Measurements from ENCODE around the gene DDR1.
"Not testable (repeated sequence)": the region's sequence is repeated elsewhere in the genome, so short reads cannot be mapped to it uniquely, and the experiment has no call there.

Gene DDR1

DNA sequence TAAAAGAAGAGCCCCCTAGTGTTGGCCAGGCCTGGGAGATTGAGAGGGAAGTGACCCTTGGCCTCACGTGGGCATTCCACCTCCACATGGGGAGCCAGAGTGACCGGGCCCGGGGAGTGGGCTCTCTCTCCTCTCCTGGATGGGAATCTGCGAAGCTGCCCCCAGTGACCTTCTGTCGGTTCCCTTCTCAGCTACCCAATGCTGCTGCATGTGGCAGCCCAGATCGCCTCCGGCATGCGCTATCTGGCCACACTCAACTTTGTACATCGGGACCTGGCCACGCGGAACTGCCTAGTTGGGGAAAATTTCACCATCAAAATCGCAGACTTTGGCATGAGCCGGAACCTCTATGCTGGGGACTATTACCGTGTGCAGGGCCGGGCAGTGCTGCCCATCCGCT, 13.6 kb downstream of the DDR1 start:
- Histone ChIP-seq H3K27ac (ENCODE audit: low read length) (no peak overlapping the region), H3K4me1 (ENCODE audit: control insufficient read depth, insufficient read depth, low read length) (no peaks in the 10 kb centered on the region), H3K9ac (ENCODE audit: low read length in 2 of 2) (no peak overlapping the region), H3K9me3 (ENCODE audit: control insufficient read depth in 2 of 2, low read length in 2 of 2) (no peaks in the 10 kb centered on the region), H3K4me3 (ENCODE audit: low read length in 2 of 2) (no peak overlapping the region), H3K36me3 (ENCODE audit: control insufficient read depth in 2 of 2, insufficient read depth in 2 of 2, low read length in 2 of 2) (peaks cover 59 to 63% of the 10 kb centered on the region in 2 donors), H3K27me3 (ENCODE audit: control insufficient read depth in 1 of 2, insufficient read depth in 2 of 2, low read length in 2 of 2) (no peaks in the 10 kb centered on the region)

DNA sequence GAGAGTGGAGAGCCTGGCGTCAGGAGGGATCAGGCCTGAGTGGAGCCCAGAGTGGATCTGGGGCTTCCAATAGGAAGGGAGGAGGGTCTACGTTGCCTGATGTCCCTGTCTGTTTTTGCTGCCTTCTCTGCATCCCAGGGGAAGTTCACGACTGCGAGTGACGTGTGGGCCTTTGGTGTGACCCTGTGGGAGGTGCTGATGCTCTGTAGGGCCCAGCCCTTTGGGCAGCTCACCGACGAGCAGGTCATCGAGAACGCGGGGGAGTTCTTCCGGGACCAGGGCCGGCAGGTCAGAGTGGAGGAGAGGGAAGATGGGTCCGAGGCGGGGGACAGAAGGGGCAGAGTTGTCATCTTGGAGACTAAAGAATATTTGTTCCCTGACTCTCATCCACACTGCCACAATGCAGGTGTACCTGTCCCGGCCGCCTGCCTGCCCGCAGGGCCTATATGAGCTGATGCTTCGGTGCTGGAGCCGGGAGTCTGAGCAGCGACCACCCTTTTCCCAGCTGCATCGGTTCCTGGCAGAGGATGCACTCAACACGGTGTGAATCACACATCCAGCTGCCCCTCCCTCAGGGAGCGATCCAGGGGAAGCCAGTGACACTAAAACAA, 14.5 kb downstream of the DDR1 start:
- H3K27me3 ChIP-seq (ENCODE audit: control insufficient read depth in 1 of 2, insufficient read depth in 2 of 2, low read length in 2 of 2), result no peaks in the 10 kb centered on the region
- H3K36me3 ChIP-seq (ENCODE audit: control insufficient read depth in 2 of 2, insufficient read depth in 2 of 2, low read length in 2 of 2), result peaks cover 50 to 54% of the 10 kb centered on the region in 2 donors
- H3K4me1 ChIP-seq (ENCODE audit: control insufficient read depth, insufficient read depth, low read length), result no peaks in the 10 kb centered on the region
- no peak overlapping the region for H3K27ac ChIP-seq (ENCODE audit: low read length)
- no peak overlapping the region for H3K9ac ChIP-seq (ENCODE audit: low read length in 2 of 2)
- H3K4me3 ChIP-seq (ENCODE audit: low read length in 2 of 2), result no peak overlapping the region
- no peaks in the 10 kb centered on the region for H3K9me3 ChIP-seq (ENCODE audit: control insufficient read depth in 2 of 2, low read length in 2 of 2)

- no peak overlapping the region for H3K4me3 ChIP-seq (ENCODE audit: low read length in 2 of 2)
- no peaks in the 10 kb centered on the region for H3K4me1 ChIP-seq (ENCODE audit: control insufficient read depth, insufficient read depth, low read length)
- H3K27ac ChIP-seq (ENCODE audit: low read length), result no peak overlapping the region
- peaks cover 32 to 36% of the 10 kb centered on the region in 2 donors for H3K36me3 ChIP-seq (ENCODE audit: control insufficient read depth in 2 of 2, insufficient read depth in 2 of 2, low read length in 2 of 2)
- H3K27me3 ChIP-seq (ENCODE audit: control insufficient read depth in 1 of 2, insufficient read depth in 2 of 2, low read length in 2 of 2), result no peaks in the 10 kb centered on the region
- no peak overlapping the region for H3K9ac ChIP-seq (ENCODE audit: low read length in 2 of 2)
- H3K9me3 ChIP-seq (ENCODE audit: control insufficient read depth in 2 of 2, low read length in 2 of 2), result no peaks in the 10 kb centered on the region
Observed at GRCh38 chr6:30900863-30901417, 16.6 kb downstream of the DDR1 start.

- no peak overlapping the region for H3K27ac ChIP-seq (ENCODE audit: low read length)
- no peak overlapping the region for H3K4me3 ChIP-seq (ENCODE audit: low read length in 2 of 2)
- H3K9ac ChIP-seq (ENCODE audit: low read length in 2 of 2), result no peak overlapping the region
- H3K9me3 ChIP-seq (ENCODE audit: control insufficient read depth in 2 of 2, low read length in 2 of 2), result no peaks in the 10 kb centered on the region
- H3K36me3 ChIP-seq (ENCODE audit: control insufficient read depth in 2 of 2, insufficient read depth in 2 of 2, low read length in 2 of 2), result peaks cover 28 to 32% of the 10 kb centered on the region in 2 donors
- no peaks in the 10 kb centered on the region for H3K4me1 ChIP-seq (ENCODE audit: control insufficient read depth, insufficient read depth, low read length)
- no peaks in the 10 kb centered on the region for H3K27me3 ChIP-seq (ENCODE audit: control insufficient read depth in 1 of 2, insufficient read depth in 2 of 2, low read length in 2 of 2)
Observed at GRCh38 chr6:30901436-30901835, 17.1 kb downstream of the DDR1 start.

DNA sequence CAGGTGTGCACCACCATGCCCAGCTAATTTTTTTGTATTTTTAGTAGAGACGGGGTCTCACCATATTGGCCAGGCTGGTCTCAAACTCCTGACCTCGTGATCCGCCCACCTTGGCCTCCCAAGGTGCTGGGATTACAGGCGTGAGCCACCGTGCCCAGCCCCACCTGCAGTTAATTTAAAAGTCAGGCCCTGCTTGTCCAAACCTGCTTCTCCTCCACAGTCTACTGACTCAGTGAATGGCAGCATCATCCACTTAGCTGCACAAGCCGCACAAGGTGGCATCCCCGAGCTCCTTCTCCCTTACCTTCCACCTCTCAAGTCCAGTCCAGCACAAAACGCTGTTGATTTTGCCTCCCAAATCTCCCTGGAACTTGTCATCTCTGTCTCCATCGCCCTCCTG, 17.9 kb downstream of the DDR1 start:
- not testable (repeated sequence) for H3K9ac ChIP-seq (ENCODE audit: low read length in 2 of 2); H3K27ac ChIP-seq (ENCODE audit: low read length)

GRCh38 chr6:30902709-30903108, 18.4 kb downstream of the DDR1 start:
- Histone ChIP-seq H3K4me1 (ENCODE audit: control insufficient read depth, insufficient read depth, low read length) (no peaks in the 10 kb centered on the region), H3K9me3 (ENCODE audit: control insufficient read depth in 2 of 2, low read length in 2 of 2) (no peaks in the 10 kb centered on the region), H3K27ac (ENCODE audit: low read length) (no peak overlapping the region), H3K4me3 (ENCODE audit: low read length in 2 of 2) (no peak overlapping the region), H3K27me3 (ENCODE audit: control insufficient read depth in 1 of 2, insufficient read depth in 2 of 2, low read length in 2 of 2) (no peaks in the 10 kb centered on the region), H3K9ac (ENCODE audit: low read length in 2 of 2) (no peak overlapping the region), H3K36me3 (ENCODE audit: control insufficient read depth in 2 of 2, insufficient read depth in 2 of 2, low read length in 2 of 2) (peaks cover 17 to 23% of the 10 kb centered on the region in 2 donors)

More for the DNA sequence above, 17.9 kb downstream of the DDR1 start:
- H3K4me3 ChIP-seq (ENCODE audit: low read length in 2 of 2); H3K27me3 ChIP-seq (ENCODE audit: control insufficient read depth in 1 of 2, insufficient read depth in 2 of 2, low read length in 2 of 2); H3K4me1 ChIP-seq (ENCODE audit: control insufficient read depth, insufficient read depth, low read length); H3K9me3 ChIP-seq (ENCODE audit: control insufficient read depth in 2 of 2, low read length in 2 of 2): not testable (repeated sequence)
- H3K36me3 ChIP-seq (ENCODE audit: control insufficient read depth in 2 of 2, insufficient read depth in 2 of 2, low read length in 2 of 2), result peaks cover 22 to 28% of the 10 kb centered on the region in 2 donors

DNA sequence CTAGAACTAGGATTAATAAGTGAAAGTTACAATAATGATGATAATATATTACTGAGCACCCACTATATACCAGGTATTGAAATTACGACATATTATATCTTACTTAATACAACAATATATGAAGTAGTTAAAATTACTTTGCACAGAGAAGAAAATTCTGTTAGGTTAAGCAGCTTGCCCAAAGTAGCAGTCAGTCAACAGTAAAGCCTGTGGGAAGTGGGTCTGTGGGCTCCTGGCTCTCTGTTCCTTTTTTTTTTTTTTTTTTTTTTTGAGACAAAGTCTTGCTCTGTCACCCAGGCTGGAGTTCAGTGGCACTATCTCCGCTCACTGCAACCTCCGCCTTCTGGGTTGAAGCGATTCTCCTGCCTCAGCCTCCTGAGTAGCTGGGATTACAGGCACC, 18.9 kb downstream of the DDR1 start:
- no peaks in the 10 kb centered on the region for H3K4me1 ChIP-seq (ENCODE audit: control insufficient read depth, insufficient read depth, low read length)
- no peak overlapping the region for H3K9ac ChIP-seq (ENCODE audit: low read length in 2 of 2)

GRCh38 chr6:30907290-30907757, 23.0 kb downstream of the DDR1 start:
- H3K4me1 ChIP-seq (ENCODE audit: control insufficient read depth, insufficient read depth, low read length), result peaks cover 13% of the 10 kb centered on the region
- not testable (repeated sequence) for H3K9me3 ChIP-seq (ENCODE audit: control insufficient read depth in 2 of 2, low read length in 2 of 2); H3K27me3 ChIP-seq (ENCODE audit: control insufficient read depth in 1 of 2, insufficient read depth in 2 of 2, low read length in 2 of 2); H3K9ac ChIP-seq (ENCODE audit: low read length in 2 of 2); H3K27ac ChIP-seq (ENCODE audit: low read length)
- H3K36me3 ChIP-seq (ENCODE audit: control insufficient read depth in 2 of 2, insufficient read depth in 2 of 2, low read length in 2 of 2), result peaks cover 11 to 22% of the 10 kb centered on the region in 2 donors
- peak overlapping the region; percentile 50 to 99 for H3K4me3 ChIP-seq (ENCODE audit: low read length in 2 of 2)

More for the DNA sequence above, 18.9 kb downstream of the DDR1 start:
- peaks cover 11 to 17% of the 10 kb centered on the region in 2 donors for H3K36me3 ChIP-seq (ENCODE audit: control insufficient read depth in 2 of 2, insufficient read depth in 2 of 2, low read length in 2 of 2)
- no peaks in the 10 kb centered on the region for H3K27me3 ChIP-seq (ENCODE audit: control insufficient read depth in 1 of 2, insufficient read depth in 2 of 2, low read length in 2 of 2)
- H3K4me3 ChIP-seq (ENCODE audit: low read length in 2 of 2), result no peak overlapping the region
- no peaks in the 10 kb centered on the region for H3K9me3 ChIP-seq (ENCODE audit: control insufficient read depth in 2 of 2, low read length in 2 of 2)
- no peak overlapping the region for H3K27ac ChIP-seq (ENCODE audit: low read length)

DNA sequence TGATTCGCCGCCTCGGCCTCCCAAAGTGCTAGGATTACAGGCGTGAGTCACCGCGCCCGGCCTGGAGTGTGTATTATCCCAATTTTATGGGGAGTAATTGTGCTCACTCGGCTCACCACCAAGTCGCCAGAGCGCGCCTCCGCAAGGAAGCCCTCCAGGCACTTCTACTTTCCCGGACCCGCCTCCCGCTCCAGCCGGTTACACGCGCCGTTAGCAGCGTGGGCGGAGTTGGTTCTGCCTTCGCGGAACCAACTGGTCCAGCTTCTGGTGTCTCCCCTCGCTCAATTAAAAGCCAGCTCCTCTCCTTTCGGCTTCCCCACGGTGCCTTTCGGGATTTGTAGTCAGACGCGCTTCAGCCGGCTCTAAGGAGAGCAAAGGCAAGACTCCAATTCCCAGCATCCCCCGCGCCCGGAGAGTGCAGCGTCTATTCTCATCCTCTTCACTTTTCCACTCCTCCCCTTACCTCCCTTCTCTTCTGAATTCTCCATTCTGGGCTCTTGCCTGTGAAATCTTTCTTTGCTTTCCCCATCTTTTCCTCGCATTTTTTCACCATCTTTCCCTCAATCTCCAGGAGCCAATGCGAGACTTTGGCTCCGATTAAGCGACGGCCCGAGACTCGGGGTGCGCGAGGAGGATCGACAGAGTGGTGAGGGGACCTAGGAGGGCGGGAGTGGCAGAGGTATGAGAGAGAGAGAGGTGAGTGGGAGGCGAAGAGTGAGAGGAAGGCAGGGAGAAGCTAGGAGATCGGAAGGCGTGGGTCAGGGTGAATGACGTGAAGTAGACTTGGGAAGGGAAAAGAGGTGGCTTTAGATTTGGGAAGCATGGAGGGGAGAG, 23.7 kb downstream of the DDR1 start, which contains the start of gene GTF2H4:
TSS of gene GTF2H4 (plus strand) at position 450 of the 834 bp plus-strand sequence.
- H3K27me3 ChIP-seq (ENCODE audit: control insufficient read depth in 1 of 2, insufficient read depth in 2 of 2, low read length in 2 of 2), result no peaks in the 10 kb centered on the region
- peaks cover 13% of the 10 kb centered on the region for H3K4me1 ChIP-seq (ENCODE audit: control insufficient read depth, insufficient read depth, low read length)
- H3K4me3 ChIP-seq (ENCODE audit: low read length in 2 of 2), result peak within 1 kb of the TSS; percentile 82 to 99
- H3K9me3 ChIP-seq (ENCODE audit: control insufficient read depth in 2 of 2, low read length in 2 of 2), result no peaks in the 10 kb centered on the region
- H3K9ac ChIP-seq (ENCODE audit: low read length in 2 of 2), result peak within 1 kb of the TSS; percentile 85 to 93
- H3K27ac ChIP-seq (ENCODE audit: low read length), result peak within 1 kb of the TSS; percentile 37
- peaks cover 13 to 25% of the 10 kb centered on the region in 2 donors for H3K36me3 ChIP-seq (ENCODE audit: control insufficient read depth in 2 of 2, insufficient read depth in 2 of 2, low read length in 2 of 2)

DNA sequence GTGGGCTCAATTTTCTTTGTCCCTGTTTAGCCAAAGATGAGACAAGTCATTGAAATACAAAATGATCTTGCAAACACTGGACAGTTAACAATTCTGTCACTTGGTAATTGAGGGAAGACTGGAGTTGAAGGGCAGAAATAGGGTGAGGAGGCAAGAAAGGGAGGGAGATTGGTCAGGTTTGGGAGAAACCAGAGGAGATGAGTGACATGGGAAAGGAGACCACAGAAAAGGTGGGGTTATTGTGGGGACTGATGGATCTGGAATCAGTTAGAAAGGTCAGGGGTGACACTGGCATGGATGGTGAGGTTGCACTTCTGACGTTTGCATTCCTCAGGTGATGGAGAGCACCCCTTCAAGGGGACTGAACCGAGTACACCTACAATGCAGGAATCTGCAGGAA, 24.4 kb downstream of the DDR1 start:
- Histone ChIP-seq H3K9me3 (ENCODE audit: control insufficient read depth in 2 of 2, low read length in 2 of 2) (no peaks in the 10 kb centered on the region), H3K27ac (ENCODE audit: low read length) (no peak overlapping the region), H3K36me3 (ENCODE audit: control insufficient read depth in 2 of 2, insufficient read depth in 2 of 2, low read length in 2 of 2) (peaks cover 13 to 25% of the 10 kb centered on the region in 2 donors), H3K9ac (ENCODE audit: low read length in 2 of 2) (peak overlapping the region; percentile 85 to 93), H3K4me1 (ENCODE audit: control insufficient read depth, insufficient read depth, low read length) (peaks cover 18% of the 10 kb centered on the region), H3K4me3 (ENCODE audit: low read length in 2 of 2) (peak overlapping the region; percentile 82 to 99), H3K27me3 (ENCODE audit: control insufficient read depth in 1 of 2, insufficient read depth in 2 of 2, low read length in 2 of 2) (no peaks in the 10 kb centered on the region)

All from stomach smooth muscle (tissue), 2 donors.